HG02678 (cell line): ENCODE data around the gene PRDX5.

Source experiments
- ATAC-seq: cut with Tn5 transposase; IDR thresholded peaks from one replicate; pipeline ENCODE4 v1.9.1; 2021; ENCODE audit warnings: mild to moderate bottlenecking, moderate library complexity; ENCODE audit not compliant: unreplicated experiment

PRDX5 gene

DNA sequence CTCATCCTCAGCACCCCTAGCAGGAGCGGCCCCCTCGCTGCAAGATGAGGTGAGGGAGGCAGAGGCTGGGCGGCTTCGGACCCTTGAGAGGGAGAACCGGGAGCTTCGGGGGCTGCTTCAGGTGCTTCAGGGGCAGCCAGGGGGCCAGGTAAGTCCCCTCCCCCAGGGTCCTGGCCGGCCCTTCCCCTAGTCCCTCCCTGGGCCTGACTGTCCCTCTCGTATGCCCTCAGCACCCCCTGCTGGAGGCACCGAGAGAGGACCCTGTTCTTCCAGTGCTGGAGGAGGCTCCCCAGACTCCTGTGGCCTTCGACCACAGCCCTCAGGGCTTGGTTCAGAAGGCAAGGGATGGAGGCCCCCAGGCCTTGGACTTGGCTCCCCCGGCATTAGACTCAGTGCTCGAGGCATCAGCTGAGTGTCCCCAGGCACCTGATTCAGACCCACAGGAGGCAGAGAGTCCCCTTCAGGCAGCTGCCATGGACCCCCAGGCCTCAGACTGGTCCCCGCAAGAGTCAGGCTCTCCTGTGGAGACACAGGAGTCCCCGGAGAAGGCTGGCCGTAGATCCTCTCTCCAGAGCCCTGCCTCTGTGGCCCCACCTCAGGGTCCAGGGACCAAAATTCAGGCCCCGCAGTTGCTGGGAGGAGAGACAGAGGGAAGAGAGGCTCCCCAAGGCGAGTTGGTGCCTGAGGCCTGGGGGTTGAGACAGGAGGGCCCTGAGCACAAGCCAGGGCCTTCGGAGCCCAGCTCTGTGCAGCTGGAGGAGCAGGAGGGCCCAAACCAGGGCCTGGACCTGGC lies 26.0 kb downstream of the PRDX5 start:
- ATAC-seq: no peak

DNA sequence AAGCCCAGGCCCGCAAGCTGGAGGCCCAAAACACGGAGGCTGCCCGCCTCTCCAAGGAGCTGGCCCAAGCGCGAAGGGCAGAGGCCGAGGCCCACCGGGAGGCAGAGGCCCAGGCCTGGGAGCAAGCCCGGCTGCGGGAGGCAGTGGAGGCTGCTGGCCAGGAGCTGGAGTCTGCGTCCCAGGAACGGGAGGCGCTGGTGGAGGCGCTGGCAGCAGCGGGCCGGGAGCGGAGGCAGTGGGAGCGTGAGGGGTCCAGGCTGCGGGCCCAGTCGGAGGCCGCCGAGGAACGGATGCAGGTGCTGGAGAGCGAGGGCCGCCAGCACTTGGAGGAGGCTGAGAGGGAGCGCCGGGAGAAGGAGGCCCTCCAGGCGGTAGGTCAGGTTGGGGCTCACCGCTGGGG lies 26.9 kb downstream of the PRDX5 start:
- ATAC-seq: no peak

DNA sequence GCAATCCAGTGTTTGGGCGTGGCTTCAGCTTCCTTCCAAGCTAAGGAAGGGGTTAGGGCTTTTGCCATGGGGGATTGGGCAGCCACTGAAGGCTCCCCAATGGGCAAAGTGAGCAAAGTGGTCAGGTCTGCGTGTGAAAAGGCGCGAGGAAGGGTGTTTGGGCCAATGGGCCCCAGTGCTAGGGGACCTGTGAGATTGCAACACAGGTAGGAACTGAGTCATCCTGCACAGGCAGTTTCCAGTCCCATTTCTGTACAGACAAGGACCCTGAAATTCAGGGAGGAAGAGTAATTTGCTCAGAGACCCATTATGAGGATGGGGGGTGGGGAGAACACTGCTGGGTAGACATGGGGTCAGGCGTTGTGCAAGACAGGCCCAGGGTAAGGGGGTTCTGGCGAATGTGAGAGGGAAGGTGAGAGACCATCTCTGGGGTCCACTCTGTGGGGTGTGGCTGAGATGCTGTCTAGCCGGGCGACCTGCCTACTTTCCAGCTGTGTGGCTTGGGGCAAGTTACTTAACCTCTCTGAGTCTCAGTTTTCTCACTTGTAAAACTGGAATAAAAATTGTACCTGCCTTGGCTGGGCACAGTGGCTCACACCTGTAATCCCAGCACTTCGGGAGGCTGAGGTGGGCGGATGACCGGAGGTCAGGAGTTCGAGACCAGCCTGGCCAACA lies 29.4 kb downstream of the PRDX5 start:
- ATAC-seq: no peak

DNA sequence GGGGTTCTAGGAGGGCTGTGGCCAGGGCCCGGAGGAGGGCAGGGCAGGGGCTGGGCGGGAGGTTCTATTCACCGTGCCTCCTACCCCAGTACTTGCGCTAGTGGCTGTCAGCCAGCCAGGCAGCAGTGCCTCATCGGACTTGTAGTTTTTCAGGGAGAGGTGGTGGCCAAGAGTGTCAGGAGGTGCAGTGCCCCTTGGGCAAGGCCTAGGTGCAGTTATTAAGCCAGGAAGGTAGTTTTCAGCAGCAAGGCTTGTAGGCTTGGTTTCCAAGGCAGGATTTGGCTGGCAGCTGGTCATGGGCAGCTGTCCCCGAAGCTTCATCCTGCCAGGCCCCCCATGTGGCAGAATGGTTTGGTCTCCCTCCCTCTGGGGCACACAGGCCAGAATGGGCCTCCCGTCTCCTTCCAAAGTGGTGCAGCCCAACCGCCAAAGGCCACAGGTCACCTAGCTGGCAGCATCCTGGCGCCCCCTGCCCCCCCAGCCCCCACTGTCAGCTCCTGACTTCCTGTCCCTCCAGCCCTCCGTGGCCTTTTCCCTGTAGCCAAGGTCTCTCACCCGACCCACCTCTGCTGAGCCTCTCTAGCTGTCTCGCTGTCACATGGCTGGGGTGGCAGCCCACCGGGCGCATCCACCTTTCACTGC lies 30.6 kb downstream of the PRDX5 start:
- ATAC-seq: no peak

DNA sequence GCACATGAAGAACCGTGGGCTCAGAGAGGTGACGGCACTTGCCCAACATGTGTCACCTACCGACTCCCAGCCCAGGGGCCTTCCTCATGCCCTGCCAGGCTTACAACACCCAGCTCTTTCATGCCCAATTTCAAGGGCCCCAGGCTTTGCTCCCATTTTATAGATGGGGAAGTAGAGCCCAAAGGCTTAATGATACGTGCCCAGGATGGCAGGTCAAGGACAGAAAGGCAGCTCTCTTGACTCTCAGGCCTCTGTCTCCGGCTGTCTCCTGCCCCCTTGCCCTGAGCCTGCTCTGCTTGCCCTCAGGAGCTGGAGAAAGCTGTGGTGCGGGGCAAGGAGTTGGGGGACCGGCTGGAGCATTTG lies 31.1 kb downstream of the PRDX5 start:
- ATAC-seq: no peak

DNA sequence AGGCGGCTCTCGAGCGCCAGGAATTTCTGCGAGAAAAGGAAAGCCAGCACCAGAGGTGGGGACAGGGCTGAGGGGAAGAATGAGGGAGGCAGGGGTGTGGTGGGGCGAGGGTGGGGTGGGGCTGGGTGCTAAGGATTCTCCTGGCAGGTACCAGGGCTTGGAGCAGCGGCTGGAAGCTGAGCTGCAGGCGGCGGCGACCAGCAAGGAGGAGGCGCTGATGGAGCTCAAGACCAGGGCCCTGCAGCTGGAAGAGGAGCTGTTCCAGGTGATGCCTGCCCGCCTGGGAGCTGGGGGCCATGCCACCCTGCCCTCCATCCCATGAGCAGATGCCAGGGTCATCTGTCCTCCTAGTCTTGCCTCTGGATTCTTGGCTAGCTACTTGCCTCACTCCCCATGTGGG lies 31.5 kb downstream of the PRDX5 start:
- ATAC-seq: no peak

DNA sequence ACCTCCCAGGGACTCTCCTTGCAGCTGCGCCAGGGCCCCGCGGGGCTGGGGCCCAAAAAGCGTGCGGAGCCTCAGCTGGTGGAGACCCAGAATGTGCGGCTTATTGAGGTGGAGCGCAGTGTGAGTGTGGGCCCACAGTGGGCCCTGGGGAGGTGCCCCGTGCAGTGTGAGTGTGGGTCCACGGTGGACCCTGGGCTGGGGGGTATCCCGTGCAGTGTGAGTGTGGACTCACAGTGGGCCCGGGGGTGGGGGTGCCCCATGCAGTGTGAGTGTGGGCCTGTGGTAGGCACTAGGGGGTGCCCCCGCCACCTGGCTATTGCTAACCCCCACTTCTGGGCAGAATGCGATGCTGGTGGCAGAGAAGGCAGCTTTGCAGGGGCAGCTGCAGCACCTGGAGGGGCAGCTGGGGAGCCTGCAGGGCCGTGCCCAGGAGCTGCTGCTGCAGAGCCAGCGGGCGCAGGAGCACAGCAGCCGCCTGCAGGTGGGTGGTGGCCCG lies 33.3 kb downstream of the PRDX5 start:
- ATAC-seq: no peak

DNA sequence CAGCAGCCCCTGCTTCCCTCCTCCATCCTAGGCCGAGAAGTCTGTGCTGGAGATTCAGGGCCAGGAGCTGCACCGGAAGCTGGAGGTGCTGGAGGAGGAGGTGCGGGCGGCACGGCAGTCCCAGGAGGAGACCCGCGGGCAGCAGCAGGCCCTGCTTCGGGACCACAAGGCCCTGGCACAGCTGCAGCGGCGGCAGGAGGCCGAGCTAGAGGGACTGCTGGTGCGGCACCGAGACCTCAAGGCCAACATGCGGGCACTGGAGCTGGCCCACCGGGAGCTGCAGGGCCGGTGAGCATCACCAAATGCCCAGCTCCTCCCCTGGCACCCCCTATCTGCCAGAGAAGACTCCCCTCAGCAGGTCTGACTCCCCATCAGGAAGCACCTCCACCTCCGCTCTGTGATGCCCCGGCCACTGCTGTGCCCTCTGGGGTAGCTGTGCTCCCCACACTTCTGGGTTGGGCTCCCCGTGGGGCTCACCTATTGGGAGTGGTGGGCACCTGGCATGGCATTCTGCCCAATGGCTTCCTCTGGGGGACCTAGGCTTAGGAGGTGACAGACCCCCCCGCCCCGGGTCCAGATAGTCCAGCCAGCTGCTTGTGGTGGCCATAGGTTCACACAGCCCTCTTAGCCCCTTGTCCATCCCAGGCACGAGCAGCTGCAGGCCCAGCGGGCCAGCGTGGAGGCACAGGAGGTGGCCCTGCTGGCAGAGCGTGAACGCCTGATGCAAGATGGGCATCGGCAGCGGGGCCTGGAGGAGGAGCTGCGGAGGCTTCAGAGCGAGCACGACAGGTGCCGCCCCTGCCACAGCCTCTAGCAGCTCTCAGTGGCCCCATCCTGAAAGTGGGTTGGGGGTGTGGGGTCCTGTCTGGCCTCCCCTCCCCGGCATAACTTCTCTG lies 34.4 kb downstream of the PRDX5 start:
- no peak for ATAC-seq

DNA sequence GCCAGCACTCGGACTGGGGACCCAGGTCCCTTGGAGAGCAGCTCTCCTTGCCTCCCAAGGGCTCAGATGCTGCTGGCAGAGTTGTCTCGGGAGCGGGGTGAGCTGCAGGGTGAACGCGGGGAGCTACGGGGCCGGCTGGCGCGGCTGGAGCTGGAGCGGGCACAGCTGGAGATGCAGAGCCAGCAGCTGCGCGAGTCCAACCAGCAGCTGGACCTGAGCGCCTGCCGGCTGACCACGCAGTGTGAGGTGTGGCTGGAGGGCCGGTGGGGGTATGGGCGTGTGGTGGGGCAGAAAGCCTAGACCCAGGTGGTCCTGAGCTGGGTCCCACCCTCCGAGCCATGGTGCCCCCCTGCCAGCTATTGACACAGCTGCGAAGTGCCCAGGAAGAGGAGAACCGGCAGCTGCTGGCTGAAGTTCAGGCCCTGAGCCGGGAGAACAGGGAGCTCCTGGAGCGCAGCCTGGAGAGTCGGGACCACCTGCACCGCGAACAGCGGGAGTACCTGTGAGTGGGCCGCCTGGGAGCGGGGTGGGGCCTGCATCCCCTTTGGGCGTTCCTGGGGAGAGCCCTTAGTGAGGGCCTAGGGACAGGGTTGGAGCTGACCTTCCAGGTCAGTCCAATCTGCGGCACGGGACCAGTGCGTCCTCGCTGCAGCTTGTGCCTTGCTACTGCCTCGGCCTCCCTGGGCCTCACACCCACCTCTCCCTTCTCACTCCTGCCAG lies 35.2 kb downstream of the PRDX5 start:
- no peak for ATAC-seq

DNA sequence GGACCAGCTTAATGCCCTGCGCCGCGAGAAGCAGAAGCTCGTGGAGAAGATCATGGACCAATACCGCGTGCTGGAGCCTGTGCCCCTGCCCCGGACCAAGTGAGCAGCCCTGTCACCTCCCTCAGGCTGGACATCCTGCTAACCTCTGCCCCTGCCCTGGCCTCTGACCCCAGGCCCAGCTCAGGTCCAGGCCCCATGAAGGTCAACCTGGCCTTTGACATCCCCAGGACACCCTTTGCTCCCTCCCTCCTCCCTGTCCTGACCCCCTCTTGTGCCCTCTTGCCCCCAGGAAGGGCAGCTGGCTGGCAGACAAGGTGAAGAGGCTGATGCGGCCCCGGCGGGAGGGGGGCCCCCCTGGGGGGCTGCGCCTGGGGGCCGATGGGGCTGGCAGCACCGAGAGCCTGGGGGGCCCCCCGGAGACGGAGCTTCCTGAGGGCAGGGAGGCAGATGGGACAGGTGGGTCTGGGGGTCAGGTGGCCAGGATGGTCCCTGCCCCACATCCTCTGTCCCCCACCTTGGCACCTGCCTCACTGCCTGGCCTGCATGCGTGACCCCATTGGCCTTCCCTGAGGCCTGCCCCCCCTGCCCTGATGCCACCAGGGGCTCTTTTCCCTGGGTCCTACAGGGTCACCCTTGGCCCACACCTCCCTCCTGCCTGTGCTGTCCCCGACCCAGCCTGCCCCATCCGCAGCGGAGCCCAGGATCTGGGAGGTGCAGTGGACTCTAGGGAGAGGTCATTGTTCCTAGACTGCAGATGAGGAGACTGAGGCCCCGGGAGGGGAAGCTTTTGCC lies 36.0 kb downstream of the PRDX5 start:
- no peak for ATAC-seq

DNA sequence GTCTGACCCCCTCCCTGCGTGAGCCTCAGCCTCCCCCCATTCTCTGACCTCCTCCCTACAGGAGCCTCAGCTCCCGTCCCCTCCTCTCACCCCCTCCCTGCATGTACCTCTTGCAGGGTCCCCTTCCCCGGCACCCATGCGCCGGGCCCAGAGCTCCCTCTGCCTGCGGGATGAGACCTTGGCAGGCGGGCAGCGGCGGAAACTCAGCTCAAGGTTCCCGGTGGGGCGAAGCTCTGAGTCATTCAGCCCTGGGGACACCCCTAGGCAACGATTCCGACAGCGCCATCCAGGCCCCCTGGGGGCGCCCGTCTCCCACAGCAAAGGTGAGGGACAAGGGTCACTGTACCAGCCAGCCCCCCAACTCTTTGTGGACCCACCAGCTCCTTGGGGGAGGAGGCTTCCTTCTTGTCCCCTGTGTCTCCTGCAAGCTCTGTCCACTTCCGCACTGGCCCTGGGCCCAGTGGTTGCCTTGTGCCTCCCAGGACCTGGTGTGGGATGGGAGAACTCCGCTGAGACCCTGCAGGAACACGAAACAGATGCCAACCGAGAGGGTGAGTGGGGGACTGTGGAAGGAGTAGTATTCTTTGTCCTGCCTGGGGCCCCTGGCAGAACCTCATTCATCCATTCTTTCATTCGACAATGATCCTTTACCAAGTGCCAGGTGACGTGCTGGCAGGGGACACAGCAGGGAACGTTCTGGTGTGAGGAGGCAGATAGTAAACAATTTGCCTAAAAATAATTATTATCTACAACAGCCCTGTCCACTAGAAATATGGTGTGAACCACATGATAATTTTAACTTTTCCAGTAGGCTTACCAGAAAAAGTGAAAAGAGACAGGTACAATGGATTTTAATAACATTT lies 37.4 kb downstream of the PRDX5 start:
- ATAC-seq: no peak

DNA sequence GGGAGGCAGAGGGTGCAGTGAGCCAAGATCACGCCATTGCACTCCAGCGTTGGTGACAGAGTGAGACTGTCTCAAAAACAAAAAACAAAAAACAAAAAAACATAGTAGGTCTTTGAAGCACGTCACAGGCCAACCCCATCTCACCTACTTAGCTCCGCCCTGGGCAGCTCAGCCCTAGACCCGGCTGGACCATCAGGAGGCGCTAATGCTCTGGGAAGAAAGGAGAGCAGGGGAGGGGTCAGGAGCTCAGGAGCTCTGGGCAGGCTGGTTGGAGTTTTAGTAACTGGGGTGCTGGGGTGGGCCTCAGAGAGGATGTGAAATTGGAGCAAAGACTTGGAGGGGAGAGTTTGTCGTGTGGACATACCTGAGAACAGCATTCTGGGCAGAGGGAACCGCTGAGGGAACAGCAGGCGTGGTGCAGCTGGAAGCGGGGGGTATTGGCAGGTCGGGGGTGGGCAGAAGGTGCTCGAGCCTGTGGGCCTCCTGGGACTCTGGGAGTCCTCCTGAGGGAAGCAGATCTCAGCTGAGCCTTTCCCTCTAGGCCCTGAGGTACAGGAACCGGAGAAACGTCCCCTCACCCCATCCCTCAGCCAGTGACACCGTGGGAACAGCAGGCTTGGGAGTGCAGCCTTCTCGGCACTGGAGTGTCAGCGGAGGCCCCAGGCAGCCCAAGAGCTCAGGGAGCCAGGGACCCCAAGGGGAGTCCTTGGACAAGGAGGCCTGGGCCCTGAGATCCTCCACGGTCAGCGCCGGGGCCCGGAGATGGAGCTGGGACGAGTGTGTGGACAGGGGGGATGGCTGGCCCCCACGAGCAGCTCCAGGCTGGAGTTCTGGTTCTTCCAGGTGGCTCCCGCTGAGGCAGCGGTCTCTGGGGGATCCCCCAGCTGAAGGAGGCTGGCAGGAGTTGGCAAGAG lies 38.8 kb downstream of the PRDX5 start:
- ATAC-seq: no peak

DNA sequence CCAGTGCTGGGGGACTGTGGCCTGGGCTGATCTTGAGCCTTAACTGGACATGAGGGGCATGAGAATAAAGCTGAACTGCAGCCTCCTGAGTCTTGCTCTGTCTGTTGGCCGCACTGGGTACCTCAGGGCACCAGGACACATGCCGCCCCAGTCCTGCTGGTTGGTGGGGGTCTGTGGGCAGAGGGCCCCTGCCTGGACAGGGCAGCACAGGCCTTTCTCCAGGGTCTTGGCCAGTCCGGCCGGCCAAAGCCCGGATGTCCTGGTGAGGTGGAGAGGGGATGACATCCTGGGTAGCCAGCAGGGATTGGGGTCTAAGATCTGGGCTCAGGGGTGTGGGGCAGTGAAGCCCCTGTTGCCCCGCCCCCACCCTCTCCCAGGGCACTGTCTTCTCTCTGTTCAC lies 39.5 kb downstream of the PRDX5 start:
- ATAC-seq: no peak

DNA sequence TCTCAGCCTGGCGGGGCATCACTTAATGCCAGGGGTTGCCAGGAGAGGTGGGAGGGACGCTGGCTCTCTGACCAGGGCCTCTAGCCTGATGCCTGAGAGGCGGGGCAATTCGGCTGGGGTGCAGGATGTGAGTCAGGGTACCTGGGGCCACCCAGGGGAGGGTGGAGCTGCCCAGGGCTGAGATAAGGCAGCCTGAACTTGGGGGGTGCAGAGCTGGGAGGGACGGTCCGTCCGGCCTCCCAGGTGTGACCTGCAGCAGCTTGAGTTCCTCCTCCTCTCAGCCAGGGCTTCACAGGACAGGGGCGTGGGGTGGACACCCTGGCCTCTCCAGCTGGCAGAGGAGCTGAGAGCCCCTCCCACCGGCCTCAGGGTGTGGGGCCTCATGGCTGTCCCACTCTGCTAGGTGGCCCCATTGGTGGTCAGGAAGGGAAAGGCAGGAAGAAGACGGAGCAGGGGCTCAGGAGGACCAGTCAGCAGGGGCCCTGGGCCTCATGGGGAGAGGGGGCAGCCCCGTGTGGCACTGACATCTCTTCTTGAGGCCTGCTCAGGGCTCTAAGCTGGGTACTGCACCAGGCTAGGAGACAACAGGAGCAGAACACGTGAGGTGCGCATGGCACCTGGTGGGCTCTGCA lies 40.1 kb downstream of the PRDX5 start:
- no peak for ATAC-seq

DNA sequence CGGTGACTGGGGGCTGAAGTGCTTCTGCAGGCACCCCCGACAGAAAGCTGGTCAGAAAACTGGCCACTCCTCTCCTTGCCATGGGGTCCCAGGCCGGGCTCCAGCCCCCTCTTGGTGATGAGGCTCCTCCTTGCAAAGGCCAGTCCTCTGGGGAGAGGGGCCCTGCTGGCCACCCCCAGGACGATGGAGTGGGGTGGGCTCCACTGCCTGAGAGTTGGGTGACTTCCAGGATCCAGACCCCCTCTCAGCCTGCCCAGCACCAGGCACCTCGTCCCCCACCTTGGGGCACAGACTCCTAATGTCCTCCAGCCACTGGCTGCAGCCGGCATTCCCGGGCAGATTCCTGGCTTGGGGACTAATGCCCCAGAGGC lies 40.6 kb downstream of the PRDX5 start:
- no peak for ATAC-seq

DNA sequence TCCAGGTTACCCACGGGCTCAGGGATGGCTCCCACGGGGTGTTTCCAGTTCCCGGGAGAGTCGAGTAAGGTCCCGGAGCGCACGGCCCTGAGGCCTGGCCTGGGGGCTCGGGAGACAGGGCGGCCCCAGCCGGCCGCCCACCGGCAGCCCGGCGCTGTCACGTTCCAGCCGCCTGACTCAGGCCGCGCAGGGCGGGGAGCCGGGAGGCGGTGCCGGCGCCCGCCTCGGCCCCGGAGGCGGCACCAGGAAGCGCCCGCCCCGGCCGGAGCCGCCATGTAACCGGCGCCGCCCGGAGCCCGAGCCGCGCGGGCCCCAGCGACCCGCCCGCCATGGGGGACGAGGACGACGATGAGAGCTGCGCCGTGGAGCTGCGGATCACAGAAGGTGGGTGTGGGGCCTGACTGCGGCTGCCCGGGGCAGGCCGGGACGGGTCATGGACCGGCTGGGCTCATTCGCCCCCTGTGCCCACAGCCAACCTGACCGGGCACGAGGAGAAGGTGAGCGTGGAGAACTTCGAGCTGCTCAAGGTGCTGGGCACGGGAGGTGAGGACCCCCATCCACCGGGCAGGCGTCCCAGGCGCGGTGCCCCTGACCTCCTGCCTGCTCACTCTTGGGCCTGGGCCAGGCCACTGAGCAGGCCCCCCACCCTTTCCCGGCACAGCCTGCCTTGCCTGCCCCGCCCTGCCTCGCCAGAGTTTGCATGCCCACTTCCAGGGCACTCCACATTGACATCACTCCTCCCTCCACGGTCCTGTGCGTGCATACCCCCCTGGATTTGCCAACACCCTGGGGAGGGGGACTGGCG lies 41.2 kb downstream of the PRDX5 start, which contains the start of gene RPS6KA4:
RPS6KA4 (plus strand) TSS at position 256 of the 805 bp plus-strand sequence; CDS start at position 330, 74 bp downstream.
- no peak for ATAC-seq
